KOPT-K1 (cell line): ENCODE data around the gene ANXA2.

ENCODE experiments used
- H3K27ac ChIP-seq: fragments of 200-600 bp; sonication (generic); 2 replicates; pipeline ENCODE4 v1.5.1; 2016; ENCODE audit warnings: antibody characterized with exemption, mild to moderate bottlenecking, low read depth, low read length; ENCODE audit not compliant: poor library complexity, severe bottlenecking
- H3K36me3 ChIP-seq: fragments of 200-600 bp; sonication (generic); 2 replicates; pipeline ENCODE4 v1.5.1; 2017; ENCODE audit warnings: antibody characterized with exemption, mild to moderate bottlenecking, low read length, moderate library complexity; ENCODE audit not compliant: insufficient read depth
- H3K9me3 ChIP-seq: fragments of 200-600 bp; sonication (generic); 2 replicates; pipeline ENCODE4 v1.5.1; 2017; ENCODE audit warnings: antibody characterized with exemption, low read length, mild to moderate bottlenecking; ENCODE audit not compliant: insufficient read depth, poor library complexity, severe bottlenecking

ANXA2 gene

DNA sequence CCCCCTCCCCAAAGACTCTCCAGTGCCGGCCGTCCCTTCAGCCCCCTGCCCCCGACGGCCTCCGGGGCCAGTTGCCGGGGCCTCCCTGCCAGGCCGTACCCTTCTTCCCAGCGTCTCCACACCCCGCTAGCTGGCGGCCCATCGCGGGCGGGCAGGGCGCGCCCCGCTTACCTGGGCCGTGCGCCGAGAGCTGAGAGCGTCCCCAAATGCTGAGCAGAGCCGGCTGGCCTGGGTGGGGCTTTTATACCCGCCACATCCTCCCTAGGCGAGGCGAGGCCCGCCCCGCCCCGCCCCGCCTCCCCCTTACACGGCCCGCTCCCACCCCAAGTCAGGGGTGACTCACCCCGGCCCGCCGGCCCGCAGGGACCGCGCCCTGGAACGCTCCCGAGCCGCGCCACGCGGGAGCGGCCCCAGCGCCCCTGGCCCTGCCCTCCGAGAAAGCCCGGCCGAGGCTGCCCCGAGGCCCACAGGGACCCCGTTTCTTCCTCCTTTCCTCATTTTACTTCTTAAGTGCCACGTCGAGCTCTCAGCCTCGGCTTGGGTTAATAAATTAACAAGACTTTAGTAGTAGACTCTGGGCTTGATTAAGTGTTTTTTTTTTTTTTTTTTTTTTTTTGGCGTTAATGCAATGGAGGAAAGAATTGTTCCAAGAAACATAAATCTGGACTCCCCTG is at the start of gene ANXA2:
ANXA2 (minus strand) TSS at position 215 of the 674 bp plus-strand sequence. CDS start 11,911 bp downstream, outside the sequence.
- peak within 1 kb of the TSS; percentile 36 for H3K27ac ChIP-seq
- no peaks in the 10 kb centered on the region for H3K9me3 ChIP-seq
- H3K36me3 ChIP-seq = no peaks in the 10 kb centered on the region

DNA sequence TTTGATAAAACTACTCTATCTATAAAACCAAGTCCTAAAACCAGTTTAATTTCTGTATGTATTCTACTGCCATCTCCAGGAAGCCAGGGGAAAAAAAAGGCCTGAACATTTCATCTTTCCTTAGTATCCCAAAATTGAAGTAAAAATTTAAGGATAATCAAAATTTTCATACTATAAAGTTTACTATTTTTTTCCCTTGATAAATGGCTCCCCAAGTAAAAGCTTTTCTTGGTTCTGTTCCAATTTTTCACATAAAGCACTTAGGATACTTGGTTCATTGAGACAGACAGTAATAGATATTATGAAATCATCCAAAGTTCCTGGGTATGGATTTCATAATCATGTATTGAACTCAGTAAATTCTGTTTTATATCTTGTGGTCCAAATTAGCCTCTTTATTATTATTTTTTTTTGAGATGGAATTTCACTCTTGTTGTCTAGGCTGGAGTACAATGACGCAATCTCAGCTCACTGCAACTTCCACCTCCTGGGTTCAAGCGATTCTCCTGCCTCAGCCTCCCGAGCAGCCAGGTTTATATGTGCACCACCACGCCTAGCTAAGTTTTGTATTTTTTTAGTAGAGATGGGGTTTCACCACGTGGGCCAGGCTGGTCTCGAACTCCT is 46.6 kb upstream of the ANXA2 start:
- Histone ChIP-seq H3K36me3 (peaks cover 72% of the 10 kb centered on the region), H3K27ac (no peak overlapping the region), H3K9me3 (no peaks in the 10 kb centered on the region)

DNA sequence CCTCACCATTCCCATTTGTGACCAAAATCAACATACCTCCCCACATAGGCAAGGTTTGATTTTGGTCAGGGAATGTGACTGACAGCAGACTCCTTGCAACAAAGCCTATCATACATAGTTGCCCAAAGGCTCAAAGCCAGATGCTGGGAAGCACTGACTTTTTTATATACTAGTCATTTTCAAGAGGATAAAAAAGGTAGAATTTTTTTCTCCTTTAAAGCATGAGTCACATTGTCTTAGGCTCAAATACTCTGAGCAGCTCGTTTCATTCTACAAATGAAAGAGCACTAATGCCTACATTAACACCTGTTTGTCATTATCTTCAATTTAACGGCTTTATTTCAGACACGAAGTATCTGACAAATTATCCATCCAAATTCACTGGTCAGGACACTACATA is 45.0 kb upstream of the ANXA2 start:
- Histone ChIP-seq H3K36me3 (peaks cover 71% of the 10 kb centered on the region), H3K9me3 (no peaks in the 10 kb centered on the region), H3K27ac (no peak overlapping the region)

DNA sequence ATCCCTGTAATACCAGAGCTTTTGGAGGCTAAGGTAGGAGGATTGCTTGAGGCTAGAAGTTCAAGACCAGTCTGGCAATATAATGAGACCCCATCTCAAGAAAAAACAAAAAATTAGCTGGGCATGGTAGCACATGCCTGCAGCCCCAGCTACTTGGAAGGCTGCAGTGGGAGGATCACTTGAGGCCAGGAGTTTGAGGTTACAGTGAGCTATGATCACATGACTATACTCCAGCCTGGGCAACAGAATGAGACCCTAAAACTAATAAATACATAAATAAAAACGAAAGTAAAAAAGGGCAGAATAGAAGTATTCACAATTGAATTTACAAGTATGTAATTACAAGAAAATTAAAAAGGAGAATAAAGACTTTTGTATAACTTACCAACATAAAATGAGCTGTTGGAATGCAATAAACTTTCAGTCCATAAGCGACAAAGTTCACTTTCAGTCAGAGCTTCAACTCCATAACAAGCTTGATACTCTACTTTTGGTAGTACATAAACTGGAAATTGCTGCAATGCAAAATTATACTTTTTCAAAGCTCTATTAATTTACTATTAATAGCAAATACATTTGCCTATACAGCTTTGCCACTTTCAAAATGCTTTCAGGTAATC is 44.4 kb upstream of the ANXA2 start:
- Histone ChIP-seq H3K9me3 (no peaks in the 10 kb centered on the region), H3K36me3 (peaks cover 67% of the 10 kb centered on the region)

DNA sequence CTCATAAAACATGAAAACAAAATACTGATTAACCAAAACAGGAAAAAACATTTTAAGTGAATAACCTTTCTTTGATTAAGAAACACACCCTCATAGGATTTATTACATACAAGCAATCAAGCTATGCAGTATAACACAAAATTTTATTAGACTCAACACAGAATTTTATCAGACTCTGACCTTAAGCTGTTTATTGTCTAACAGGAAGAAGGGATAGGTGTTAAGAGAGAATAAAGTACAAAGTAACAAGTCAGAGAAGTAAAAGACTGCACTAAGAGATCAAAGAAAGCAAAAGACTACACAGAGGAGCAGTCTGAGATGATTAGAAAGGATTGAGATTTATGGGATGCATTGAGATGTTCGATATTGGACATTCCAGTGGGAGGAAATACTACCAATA is 43.5 kb upstream of the ANXA2 start:
- no peak overlapping the region for H3K27ac ChIP-seq
- H3K9me3 ChIP-seq = no peaks in the 10 kb centered on the region
- peaks cover 59% of the 10 kb centered on the region for H3K36me3 ChIP-seq

More for the DNA sequence above, 44.4 kb upstream of the ANXA2 start:
- H3K27ac ChIP-seq = no peak overlapping the region

DNA sequence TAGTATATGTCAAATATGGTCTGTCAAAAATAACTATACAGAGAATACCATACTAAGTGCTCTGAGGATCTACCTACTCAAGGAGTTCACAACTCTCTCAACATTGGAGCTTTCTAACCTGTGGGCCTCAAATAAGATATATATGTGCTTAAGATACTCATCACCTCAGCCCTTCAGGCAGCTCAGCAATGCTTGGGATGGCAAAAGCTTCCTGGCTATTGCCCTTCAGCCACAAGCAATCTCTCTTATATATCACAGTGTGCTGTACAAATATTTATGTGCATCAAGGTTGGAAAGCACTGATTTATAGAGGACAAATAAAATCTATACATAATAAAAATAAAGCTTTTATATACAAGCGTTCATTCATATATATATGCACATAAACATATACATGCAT is 40.9 kb upstream of the ANXA2 start:
- Histone ChIP-seq H3K9me3 (no peaks in the 10 kb centered on the region), H3K36me3 (peaks cover 64% of the 10 kb centered on the region), H3K27ac (no peak overlapping the region)

DNA sequence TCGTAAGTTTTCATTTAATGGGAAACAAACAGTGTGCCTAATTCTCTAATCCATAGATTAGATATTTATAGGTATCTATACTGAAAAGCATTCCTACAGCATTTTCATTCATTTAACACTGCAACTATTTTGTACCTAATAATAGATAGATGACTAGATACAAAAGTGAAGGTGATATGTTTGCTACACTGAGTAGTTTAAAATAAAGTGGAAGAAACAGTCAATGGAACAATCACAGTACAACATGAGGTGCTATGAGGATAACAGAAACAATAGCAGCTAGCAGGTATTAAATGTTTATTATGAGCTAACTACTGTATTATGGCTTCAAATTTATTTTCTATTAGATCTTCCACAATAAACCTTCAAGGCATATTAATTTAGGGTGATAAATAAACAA is 31.1 kb upstream of the ANXA2 start:
- H3K36me3 ChIP-seq = peaks cover 90% of the 10 kb centered on the region
- no peak overlapping the region for H3K27ac ChIP-seq
- no peaks in the 10 kb centered on the region for H3K9me3 ChIP-seq

DNA sequence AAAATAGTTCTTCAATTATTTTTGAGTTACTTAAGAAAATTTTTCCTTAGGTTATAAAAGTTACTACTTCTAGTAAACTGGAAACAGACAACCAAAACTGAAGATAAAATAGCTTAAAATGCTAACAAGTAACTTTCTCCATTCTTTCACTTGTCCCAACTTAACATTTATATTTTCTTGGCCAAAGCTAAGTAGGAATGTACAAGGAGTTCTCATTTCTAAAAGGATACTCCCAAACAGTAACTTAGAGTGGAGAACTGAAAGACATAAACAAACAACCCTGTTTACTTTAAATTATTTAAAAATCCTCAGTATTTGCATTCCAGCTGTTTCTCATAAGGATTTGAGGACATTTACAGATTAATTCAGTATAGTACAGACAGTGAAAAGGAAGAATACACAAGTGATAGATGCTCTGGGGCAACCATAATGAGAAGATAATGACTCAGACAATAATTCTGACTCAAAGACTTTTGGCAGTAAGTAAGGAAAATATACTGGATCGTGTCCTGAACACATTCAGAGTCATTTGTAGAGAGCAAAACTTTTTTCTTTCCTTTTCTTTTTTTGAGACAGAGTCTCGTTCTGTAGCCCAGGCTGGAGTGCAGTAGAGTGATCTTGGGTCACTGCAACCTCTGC is 29.2 kb upstream of the ANXA2 start:
- H3K9me3 ChIP-seq = no peaks in the 10 kb centered on the region

DNA sequence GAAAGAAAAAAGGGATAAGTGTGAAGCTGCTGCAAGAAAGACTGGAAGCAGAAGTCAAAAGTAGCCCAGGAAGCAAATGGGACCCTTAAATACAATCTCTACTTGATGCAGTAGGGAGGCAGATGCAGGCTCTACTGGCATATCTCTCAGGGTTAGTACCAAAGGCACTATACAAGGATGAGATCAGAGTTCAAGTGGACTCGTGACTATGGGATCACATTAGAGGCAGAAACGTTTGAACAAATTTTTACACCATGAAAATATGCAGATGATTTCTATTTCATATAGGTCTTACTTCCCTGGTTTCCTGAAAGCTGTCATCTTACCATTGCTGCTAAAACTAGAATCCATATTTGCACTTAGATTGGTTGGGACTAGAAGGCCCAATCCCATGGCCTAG is 27.7 kb upstream of the ANXA2 start:
- Histone ChIP-seq H3K36me3 (peaks cover 90% of the 10 kb centered on the region), H3K27ac (no peak overlapping the region), H3K9me3 (no peaks in the 10 kb centered on the region)

More for the DNA sequence above, 29.2 kb upstream of the ANXA2 start:
- Histone ChIP-seq H3K27ac (no peak overlapping the region), H3K36me3 (peaks cover 95% of the 10 kb centered on the region)

DNA sequence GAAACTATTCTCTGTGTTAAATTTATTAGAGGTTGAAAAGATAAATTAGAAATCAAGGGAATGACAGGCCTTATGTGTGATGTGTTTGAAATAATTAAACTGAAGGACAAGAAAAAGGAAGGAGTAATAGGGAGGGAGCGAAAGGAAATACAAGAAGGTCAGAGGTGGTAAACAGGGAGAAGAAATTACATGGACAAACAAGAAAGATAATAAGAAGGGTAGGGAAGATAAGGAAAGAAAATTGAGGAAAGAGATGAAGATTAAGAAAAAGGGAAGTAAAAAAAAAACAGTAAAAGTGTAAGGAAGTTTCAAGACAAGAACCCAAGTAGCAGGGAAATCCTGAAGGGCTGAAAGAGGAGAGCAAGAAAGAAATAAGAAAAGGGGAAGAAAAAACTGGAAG is 26.2 kb upstream of the ANXA2 start:
- Histone ChIP-seq H3K27ac (no peak overlapping the region), H3K36me3 (peaks cover 84% of the 10 kb centered on the region), H3K9me3 (no peaks in the 10 kb centered on the region)

DNA sequence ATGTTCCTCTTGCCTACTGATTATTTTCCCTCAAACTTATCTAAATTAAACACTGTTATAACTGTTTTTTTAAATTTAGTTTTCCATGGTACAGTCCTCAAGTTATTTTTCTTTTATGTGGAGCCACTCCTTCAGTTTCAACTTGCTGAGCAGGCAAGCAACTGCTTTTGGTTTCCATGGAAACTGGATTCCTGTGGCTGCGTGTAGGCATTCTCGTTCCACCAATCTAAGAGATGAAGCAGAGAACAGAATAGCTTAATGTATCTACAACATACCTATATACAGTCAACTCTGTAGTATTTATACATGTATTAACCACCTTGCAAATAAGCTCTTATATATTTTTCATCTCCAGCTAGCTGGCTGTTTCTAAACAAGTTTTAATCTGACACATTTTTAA is 25.8 kb upstream of the ANXA2 start:
- no peaks in the 10 kb centered on the region for H3K9me3 ChIP-seq
- peaks cover 79% of the 10 kb centered on the region for H3K36me3 ChIP-seq
- H3K27ac ChIP-seq = no peak overlapping the region

DNA sequence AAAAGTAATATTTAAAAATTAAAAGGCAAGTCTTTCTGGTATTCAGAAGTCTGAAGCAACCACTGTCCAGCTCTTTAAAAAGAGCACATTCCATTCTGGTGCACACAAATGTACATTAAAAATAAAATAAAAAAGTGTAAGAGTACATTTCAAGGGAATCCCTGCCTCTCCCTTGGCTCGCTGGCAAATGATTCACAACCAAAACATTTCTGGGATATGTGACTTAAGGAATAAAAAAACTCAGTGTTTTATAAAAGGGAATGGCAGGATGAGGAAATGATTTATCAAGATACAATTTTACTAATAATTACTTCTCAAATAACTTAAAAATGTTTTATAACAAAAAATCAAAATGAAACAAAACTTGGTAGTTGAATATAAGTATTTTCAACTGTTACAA is 23.8 kb upstream of the ANXA2 start:
- Histone ChIP-seq H3K27ac (no peak overlapping the region), H3K9me3 (no peaks in the 10 kb centered on the region), H3K36me3 (peaks cover 64% of the 10 kb centered on the region)

DNA sequence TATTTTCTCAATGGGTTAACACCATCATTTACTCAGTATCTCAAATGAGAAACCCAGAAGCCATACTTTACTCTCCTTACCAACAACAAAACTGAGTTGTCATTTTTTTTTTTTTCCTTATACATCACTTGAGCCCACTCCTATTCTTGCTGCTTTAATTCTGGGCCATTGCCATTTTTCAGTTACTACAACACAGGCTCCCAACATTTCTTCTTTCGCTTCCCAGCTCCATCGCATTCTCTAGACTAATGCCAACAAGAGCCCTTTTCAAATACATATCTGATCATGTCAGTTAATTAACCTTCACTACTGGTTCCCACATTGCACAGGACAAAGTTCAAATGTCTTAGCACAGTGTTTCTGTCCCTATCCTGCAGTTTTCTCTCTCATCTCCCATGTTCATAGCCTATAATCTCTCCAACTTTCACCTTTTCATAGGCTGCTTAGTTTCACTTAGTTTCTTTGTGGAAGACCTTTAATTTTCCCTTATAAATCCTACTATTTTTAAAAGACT is 22.5 kb upstream of the ANXA2 start:
- H3K9me3 ChIP-seq = no peaks in the 10 kb centered on the region
- no peak overlapping the region for H3K27ac ChIP-seq
- peaks cover 54% of the 10 kb centered on the region for H3K36me3 ChIP-seq

DNA sequence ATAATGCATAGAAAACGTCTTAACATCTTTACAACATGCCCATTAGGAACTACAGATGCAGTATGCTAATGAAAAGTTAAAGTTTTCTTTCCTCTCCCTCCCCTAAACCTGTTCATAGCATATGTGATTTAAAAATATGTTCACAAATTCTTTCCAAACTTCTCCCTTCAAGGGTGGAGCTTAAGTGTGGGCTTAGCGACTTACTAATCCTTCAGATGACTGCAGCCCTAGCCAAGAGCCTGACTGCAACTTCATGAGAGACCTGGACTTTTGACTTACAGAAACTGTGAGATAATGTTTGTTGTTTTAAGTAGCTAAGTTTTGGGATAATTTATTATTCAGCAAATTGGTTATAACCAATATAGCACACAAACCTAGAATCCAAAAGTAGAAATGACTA is 22.0 kb upstream of the ANXA2 start:
- Histone ChIP-seq H3K27ac (no peak overlapping the region), H3K36me3 (peaks cover 49% of the 10 kb centered on the region), H3K9me3 (no peaks in the 10 kb centered on the region)

DNA sequence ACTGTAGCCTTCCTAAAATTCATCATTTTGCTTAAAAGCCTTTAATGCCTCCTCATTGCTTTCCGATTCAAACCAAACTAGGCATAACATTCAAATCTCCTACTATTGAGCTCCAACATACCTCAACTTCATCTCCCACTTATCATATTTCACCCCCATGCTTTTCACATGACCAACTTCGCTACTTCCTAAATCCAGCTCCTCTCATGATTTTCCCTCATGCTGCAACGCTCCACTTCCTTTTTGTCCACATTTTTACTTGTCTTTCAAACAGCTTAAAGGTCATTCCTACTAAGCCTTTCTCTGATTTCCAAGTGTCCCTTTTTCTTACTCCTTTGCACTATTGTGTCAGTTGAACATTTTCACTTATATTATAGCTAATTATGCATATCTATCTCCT is 20.3 kb upstream of the ANXA2 start:
- no peaks in the 10 kb centered on the region for H3K9me3 ChIP-seq
- H3K27ac ChIP-seq = no peak overlapping the region
- peaks cover 33% of the 10 kb centered on the region for H3K36me3 ChIP-seq
